Mucosa of gallbladder (tissue), 1 donor: Measurements from ENCODE around the gene PXMP4. TPM values are rescaled to one million over a fixed set of nuclear protein-coding genes. Genes with fewer than 3 reads are reported as not detected.
"Not testable (repeated sequence)": the region's sequence is repeated elsewhere in the genome, so short reads cannot be mapped to it uniquely, and the experiment has no call there.

Source experiments
- DNase-seq: peaks from one replicate; pipeline ENCODE4 v3.0.0-alpha.2; 2020; ENCODE audit warnings: low spot score
- total RNA-seq: library from RNA; stranded (reverse); gene quantifications from one replicate; pipeline ENCODE4 v1.2.1, GENCODE V29; 2021
- donor health status: DM: no; HTN: no; CAD: no.

Gene PXMP4
- total RNA-seq, 1 donor from 2014 or later: 17.9 TPM

- no peak for DNase-seq
Observed at GRCh38 chr20:33703498-33704137, 16.5 kb downstream of the PXMP4 start.

GRCh38 chr20:33702861-33703260 is 17.2 kb downstream of the PXMP4 start:
- DNase-seq: no peak

DNA sequence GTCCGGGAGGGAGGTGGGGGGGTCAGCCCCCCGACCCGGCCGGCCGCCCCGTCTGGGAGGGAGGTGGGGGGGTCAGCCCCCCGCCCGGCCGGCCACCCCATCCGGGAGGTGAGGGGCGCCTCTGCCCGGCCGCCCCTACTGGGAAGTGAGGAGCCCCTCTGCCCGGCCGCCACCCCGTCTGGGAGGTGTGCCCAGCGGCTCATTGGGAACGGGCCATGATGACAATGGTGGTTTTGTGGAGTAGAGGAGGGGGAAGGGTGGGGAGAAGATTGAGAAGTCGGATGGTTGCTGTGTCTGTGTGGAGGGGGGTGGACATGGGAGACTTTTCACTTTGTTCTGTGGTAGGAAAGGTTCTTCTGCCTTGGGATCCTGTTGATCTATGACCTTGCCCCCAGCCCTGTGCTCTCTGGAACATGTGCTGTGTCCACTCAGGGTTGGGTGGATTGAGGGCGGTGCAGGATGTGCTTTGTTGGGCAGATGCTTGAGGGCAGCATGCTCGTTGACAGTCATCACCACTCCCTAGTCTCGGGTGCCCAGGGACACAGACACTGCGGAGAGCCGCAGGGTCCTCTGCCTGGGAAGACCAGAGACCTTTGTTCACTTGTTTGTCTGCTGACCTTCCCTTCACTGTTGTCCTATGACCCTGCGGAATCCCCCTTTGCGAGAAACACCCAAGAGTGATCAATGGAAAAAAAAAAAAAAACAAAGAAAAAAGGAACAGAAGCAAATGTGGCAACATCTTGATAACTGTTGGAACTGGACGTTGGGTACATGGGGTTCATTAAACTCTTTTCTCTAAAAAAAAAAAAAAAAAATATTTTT is 18.3 kb downstream of the PXMP4 start:
- DNase-seq: no peak

- DNase-seq: not testable (repeated sequence)
Observed at GRCh38 chr20:33700696-33701441, 19.2 kb downstream of the PXMP4 start.

- DNase-seq: not testable (repeated sequence)
Observed at GRCh38 chr20:33698966-33699365, 21.1 kb downstream of the PXMP4 start.

- peak; percentile 54 for DNase-seq
Observed at GRCh38 chr20:33697129-33697528, 23.0 kb downstream of the PXMP4 start.

DNA sequence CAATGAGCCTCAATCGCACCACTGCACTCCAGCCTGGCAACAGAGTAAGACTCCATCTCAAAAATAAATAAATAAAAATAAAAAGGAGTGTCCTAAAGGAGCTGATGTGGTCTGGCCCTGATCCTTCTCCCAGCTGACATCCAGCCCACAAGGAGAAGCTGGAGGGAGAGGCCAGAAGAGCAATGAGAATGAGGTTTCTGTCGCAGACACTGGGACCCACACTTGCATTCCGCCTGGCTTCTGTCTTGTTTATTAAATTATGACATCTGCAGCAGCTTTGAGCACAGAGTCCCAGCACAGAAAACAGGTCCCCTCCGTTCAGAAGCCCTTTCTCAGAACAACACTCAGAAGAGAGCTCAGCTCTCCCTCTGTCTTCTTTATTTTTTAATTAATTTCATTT is 23.7 kb downstream of the PXMP4 start:
- no peak for DNase-seq

GRCh38 chr20:33694639-33695012 is 25.5 kb downstream of the PXMP4 start:
- DNase-seq: no peak

DNA sequence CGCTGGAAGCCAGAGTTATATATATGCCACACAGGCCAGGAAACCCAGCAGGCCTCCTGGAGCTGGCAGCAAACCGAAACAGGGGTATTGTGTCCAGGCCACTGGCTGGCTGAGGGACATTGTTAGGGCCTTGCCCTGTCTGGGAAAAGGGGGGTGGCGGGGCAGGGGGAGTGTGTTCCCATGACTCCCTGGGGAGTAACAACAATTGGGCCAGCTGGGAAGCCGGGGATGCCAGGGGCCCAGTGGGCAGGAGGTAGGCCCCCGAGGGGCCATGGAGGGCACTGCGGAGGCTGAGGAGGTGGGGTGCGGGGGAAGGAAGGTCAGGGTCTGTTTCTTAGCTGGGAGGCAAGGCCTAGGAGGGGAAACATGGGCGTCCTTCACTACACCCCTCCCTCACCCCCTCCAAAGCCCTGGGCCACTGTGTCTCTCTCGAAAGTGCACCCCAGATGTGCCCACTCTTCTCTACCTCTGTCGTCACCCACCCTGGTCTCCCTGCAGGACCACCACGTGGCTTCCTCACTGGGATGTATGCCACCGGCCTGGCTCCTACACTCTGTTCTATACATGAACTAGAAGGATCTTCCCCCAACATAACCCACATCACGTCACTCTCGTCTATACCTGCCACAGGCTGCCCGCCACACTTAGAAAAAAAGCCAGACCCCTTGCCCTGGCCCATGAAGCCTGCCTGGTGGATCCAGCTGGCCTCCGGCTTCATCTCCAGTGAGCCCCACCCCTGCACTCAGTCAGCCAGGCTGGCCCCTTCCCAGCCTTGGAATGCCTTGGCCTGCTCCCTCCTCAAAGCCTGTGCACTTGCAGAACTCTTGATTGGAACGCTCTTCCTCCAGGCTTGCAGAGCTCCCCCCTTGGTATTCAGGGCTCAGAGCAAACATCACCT is 26.1 kb downstream of the PXMP4 start:
- DNase-seq: peak; percentile 45

DNA sequence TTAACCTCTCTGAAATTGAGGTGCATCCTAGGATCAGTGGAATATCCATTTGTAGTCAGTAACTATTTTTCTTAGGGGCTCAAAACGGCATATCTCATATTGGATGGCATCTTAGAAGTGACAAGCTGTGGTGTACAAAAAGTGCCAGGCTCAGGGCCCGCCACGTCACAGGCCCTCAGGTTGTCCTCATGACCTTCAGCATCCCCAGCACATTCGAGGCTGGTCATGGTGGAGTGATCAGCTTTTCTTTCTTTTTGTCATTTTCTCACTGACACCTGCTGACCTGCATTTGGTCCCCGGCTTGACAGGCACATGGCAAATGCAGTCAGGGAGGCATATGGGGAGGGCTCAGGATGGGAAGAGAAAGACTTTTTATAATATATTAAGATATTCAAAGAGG is 26.8 kb downstream of the PXMP4 start:
- no peak for DNase-seq

DNA sequence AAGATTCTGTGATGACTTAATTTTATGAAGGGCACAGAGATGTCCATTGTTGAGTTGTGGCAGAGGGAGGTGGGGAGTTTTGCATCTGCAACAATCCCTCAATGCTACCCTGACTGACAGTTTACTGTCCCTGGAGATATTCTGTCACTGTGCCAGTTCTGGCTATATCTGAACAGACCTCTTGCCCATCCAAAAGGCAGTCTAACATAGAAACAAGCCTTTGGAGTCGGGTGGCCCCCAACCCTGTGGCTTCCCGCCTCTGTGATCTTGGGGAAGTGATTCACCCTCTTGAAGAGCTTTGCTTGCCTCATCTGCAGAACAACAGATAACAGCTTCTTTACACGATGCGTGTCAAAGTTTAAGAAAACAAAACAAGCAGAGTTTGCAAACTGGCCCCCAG is 30.1 kb downstream of the PXMP4 start:
- DNase-seq: no peak

DNA sequence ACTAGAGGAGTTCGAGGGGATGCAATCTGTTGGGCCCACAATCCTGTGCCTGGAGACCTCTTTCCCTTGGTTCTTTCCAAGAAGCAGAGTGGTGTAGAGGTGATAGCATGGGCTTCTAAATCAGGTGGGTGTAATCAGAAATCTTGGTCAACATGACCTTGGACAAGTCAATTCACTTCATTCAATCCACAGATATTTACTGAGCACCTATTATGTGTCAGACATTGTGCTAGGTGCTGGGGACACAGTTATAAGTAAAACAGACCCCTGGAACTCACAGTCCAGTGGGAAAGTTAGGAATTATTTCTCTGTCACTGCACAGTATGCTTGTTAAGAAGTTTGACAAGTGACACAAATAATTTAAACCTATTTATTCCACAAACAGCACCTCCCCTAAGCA is 30.6 kb downstream of the PXMP4 start:
- DNase-seq: no peak

DNA sequence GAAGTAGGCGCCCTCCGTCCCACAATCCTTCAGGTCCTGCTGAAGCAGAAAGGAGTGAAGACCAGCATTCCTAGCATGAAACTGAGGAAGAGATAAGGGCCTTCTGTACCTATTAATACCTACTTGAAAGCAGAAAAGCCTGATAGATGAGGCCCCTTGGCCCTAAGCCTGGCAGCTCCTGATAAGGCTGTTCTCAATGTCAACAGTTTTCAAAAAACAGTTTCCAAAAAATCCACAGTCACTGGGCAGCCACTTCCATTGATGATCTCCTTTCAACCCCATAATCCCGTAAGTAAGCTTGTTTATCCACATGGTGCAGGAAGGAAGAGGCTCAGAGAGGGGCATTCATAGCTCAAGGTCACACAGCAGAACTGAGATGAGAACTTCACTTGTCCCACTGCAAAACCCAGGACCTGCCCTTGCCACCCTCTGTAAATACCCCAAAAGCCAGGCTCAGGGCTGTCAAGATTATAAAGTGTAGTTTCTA is 31.1 kb downstream of the PXMP4 start:
- no peak for DNase-seq

DNA sequence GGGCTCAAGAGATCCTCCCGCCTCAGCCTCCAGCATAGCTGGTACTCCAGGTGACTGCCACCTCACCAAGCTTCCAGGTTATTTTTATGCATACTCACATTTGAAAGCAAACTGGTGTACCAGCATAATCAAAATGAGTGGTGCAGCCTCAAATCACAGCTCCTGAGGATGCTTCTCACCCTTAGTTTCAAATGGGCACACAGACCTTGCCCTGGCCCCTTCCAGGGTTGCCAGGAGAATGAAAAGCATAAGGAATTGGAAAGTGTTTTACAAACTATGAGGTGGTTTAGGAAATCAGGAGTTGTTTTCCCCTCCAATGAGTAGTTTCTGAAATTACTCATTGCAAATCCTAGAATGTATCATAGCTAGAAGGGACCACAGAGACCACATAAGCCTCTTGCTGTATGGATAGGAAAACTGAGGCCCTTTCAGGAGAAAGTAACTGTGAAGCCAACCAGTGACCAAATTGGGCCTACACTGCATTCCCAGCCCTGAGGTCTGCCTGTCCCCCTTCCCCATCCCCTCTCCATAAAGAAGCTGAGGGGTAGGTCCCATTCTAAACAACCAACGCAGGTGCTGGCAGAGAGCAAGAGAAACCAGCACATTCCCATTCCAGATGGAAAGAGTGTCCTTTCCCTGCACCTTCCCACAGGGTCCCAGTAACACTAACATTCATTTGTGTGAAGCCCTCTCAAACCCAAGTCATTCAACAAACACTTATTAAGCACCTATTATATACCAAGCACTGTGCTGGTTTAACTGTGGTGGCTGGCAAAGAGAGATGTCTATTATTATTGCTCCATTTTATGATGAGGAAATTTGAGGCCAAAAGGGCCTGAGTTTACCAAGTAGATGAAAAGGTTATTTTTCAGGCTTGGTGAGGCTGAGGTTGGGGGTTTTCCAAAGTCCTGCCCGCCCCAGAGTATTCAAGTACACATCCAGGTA is 31.8 kb downstream of the PXMP4 start:
- DNase-seq: no peak

DNA sequence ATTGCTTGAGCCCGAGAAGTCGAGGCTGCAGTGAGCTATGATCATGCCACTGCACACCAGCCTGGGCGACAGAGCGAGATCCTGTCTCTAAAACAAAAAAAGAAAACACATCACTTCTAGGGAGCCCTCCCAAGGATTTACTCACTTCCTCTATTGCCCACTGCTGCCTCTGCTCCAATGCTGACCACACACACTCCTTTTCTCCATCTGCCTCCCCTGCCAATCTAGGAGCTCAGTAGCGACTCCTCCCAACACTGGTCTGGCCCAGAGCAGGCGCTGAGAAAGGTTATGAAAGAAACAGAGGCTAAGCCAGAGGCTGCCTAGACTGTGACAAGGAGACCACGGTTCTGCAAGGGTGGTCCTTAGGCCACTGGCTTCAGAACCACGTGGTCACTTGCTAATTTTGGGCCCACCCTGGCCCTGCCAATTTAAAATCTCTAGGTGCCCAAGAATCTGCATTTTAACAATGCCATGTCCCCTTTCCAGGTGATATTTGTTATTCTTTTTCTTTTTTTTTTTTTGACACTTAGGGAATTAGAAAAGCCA is 32.7 kb downstream of the PXMP4 start:
- no peak for DNase-seq

GRCh38 chr20:33686984-33687366 is 33.1 kb downstream of the PXMP4 start:
- DNase-seq: no peak

GRCh38 chr20:33686100-33686983 is 33.8 kb downstream of the PXMP4 start, which contains the start of gene E2F1:
Gene E2F1 (minus strand): TSS chr20:33686385. CDS start chr20:33686264, 121 bp downstream.
- DNase-seq: peak; percentile 96

- no peak for DNase-seq
Observed at GRCh38 chr20:33685328-33686099, 34.6 kb downstream of the PXMP4 start.
